ENCODE measurements around the gene CDC34. TPM values are rescaled to one million over a fixed set of nuclear protein-coding genes. Genes with fewer than 3 reads are reported as not detected.

CDC34 gene
- total RNA-seq, 1 experiment from 2014 or later = 87.4 TPM

GRCh38 chr19:482186-483041 is 49.1 kb upstream of the CDC34 start:
- no peak overlapping the region for H3K4me2 ChIP-seq (ENCODE audit: low read length)
- no peak for TF ChIP-seq EZH2 (IDR thresholded peaks at IDR 0.05)
- TF ChIP-seq YY1 (IDR thresholded peaks at IDR 0.05; ENCODE audit: extremely low read depth, insufficient replicate concordance, low read depth, low read length) = no peak
- TF ChIP-seq ATF3 (IDR thresholded peaks at IDR 0.05) = no peak
- TF ChIP-seq, protein P1, sequence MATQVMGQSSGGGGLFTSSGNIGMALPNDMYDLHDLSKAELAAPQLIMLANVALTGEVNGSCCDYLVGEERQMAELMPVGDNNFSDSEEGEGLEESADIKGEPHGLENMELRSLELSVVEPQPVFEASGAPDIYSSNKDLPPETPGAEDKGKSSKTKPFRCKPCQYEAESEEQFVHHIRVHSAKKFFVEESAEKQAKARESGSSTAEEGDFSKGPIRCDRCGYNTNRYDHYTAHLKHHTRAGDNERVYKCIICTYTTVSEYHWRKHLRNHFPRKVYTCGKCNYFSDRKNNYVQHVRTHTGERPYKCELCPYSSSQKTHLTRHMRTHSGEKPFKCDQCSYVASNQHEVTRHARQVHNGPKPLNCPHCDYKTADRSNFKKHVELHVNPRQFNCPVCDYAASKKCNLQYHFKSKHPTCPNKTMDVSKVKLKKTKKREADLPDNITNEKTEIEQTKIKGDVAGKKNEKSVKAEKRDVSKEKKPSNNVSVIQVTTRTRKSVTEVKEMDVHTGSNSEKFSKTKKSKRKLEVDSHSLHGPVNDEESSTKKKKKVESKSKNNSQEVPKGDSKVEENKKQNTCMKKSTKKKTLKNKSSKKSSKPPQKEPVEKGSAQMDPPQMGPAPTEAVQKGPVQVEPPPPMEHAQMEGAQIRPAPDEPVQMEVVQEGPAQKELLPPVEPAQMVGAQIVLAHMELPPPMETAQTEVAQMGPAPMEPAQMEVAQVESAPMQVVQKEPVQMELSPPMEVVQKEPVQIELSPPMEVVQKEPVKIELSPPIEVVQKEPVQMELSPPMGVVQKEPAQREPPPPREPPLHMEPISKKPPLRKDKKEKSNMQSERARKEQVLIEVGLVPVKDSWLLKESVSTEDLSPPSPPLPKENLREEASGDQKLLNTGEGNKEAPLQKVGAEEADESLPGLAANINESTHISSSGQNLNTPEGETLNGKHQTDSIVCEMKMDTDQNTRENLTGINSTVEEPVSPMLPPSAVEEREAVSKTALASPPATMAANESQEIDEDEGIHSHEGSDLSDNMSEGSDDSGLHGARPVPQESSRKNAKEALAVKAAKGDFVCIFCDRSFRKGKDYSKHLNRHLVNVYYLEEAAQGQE (IDR thresholded peaks at IDR 0.05; ENCODE audit: low read depth) = no peak; the same call in 1 of the 2 replicates
- TF ChIP-seq TCF7L2 (IDR thresholded peaks at IDR 0.05; ENCODE audit: borderline replicate concordance, extremely low read depth, insufficient read depth, insufficient read length) = no peak
- no peak for TF ChIP-seq ZNF274 (IDR thresholded peaks at IDR 0.05; ENCODE audit: low read depth, low read length)
- no peak for TF ChIP-seq SP1 (IDR thresholded peaks at IDR 0.05; ENCODE audit: low read depth)
- TF ChIP-seq, protein P2, sequence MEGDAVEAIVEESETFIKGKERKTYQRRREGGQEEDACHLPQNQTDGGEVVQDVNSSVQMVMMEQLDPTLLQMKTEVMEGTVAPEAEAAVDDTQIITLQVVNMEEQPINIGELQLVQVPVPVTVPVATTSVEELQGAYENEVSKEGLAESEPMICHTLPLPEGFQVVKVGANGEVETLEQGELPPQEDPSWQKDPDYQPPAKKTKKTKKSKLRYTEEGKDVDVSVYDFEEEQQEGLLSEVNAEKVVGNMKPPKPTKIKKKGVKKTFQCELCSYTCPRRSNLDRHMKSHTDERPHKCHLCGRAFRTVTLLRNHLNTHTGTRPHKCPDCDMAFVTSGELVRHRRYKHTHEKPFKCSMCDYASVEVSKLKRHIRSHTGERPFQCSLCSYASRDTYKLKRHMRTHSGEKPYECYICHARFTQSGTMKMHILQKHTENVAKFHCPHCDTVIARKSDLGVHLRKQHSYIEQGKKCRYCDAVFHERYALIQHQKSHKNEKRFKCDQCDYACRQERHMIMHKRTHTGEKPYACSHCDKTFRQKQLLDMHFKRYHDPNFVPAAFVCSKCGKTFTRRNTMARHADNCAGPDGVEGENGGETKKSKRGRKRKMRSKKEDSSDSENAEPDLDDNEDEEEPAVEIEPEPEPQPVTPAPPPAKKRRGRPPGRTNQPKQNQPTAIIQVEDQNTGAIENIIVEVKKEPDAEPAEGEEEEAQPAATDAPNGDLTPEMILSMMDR (IDR thresholded peaks at IDR 0.05 in 2 of 3, conservative IDR thresholded peaks at IDR 0.05 in 1 of 3; ENCODE audit: borderline replicate concordance in 1 of 3, insufficient read depth in 1 of 3, low read depth in 2 of 3, low read length in 2 of 3) = 0 out of 6 replicates have a peak, but pooled peaks of 1 of the 3 experiments have one; percentile 12
- no TSS peak for BruUV-seq (replicated peaks)
- H3K27ac ChIP-seq (ENCODE audit: low read depth, low read length) = no peak overlapping the region
- ChIA-PET POLR2A (no interaction called here), RAD21 (ENCODE audit: low non-redundant PET in 1 of 2, low total read pairs in 2 of 2, uncharacterized antibody in 2 of 2, unreplicated experiment in 2 of 2) (no interaction called here), CTCF (no interaction called here)
- H3K4me3 ChIP-seq (replicated peaks in 1 of 2; ENCODE audit: low read depth in 1 of 2, low read length in 2 of 2) = no peak overlapping the region
- H3K27me3 ChIP-seq (ENCODE audit: insufficient read depth, low read length) = no peaks in the 10 kb centered on the region
- H3K9me3 ChIP-seq (ENCODE audit: control insufficient read depth in 1 of 2, insufficient read depth in 1 of 2, low read depth in 1 of 2, low read length in 2 of 2) = peaks cover 0 to 15% of the 10 kb centered on the region in 2 experiments; a peak in 1 of 4 replicates
- intact Hi-C loops (cut with micrococcal nuclease) = no loop called here
- no peak overlapping the region for H3K9ac ChIP-seq (ENCODE audit: low read length)
- no peaks in the 10 kb centered on the region for H4K20me1 ChIP-seq (ENCODE audit: insufficient read depth)
- ATAC-seq (no peak; the same call in 1 of the 2 replicates), DNase-seq (ENCODE audit: low read depth, low spot score) (no peak)
- H2AFZ ChIP-seq (ENCODE audit: low read depth, low read length, poor library complexity, severe bottlenecking) = no peak overlapping the region
- H3K9me2 ChIP-seq (ENCODE audit: insufficient read depth) = no peaks in the 10 kb centered on the region
- H3K4me1 ChIP-seq (ENCODE audit: control insufficient read depth in 1 of 2, insufficient read depth in 2 of 2, low read length in 2 of 2) = 0 out of 4 replicates have a peak, but pooled peaks cover 0 to 1% of the 10 kb centered on the region in 2 experiments
- H3K36me3 ChIP-seq (ENCODE audit: control insufficient read depth in 1 of 2, insufficient read depth in 2 of 2, low read length in 2 of 2) = no peaks in the 10 kb centered on the region
- no peaks in the 10 kb centered on the region for H3K79me2 ChIP-seq (ENCODE audit: insufficient read depth, low read length)
